HG03097 (cell line): Measurements from ENCODE around the gene CRHR2.

Experiments used
- ATAC-seq: cut with Tn5 transposase; IDR thresholded peaks from one replicate; pipeline ENCODE4 v1.9.1; 2021; ENCODE audit not compliant: unreplicated experiment, low FRiP score

Gene CRHR2

DNA sequence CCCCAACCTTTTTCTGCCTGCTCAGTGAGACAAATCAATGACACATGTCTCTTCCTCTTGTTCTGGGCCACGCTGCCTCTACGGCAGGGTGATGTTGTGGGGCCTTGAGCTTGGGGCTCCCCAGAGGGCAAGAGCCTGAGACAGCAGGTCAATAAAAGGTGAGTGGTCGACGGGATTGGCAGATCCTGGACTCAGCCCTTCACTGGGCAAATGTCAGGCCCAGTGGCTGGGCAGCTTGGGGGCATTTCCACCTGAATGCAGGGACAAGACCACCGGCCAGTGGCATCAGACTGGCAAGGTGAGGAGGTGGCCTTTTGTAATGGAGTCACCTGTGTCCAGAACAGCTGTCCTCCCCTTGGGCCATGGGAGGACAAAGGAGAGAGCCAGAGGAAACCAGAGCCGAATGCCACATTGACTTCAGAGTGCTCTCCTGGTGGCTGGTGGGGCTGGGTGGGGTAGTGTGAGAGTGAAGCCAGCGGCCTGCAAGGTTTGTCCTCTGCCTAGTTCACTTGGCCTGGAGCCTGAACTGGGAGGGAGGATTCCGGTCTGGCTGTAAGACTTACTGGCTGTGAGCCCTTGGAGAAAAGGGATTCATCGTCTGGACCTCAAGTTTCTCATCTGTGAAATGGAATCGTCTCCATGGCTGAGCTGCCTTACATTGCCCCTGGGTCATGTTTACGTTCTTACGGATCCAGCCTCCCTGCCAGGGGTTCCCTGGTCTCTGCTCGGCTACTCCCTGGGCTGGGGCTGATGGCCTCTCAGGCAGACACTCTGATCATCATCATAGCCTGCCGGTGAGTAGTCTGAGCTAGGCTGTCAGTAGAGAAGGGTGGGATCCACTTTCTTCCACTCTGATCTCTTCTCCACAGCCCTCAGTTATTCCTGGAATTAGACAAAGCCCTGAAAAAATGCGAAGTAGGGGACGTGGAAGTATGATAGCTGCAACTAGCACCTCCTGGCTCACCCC lies 25.4 kb upstream of the CRHR2 start:
- ATAC-seq: no peak

DNA sequence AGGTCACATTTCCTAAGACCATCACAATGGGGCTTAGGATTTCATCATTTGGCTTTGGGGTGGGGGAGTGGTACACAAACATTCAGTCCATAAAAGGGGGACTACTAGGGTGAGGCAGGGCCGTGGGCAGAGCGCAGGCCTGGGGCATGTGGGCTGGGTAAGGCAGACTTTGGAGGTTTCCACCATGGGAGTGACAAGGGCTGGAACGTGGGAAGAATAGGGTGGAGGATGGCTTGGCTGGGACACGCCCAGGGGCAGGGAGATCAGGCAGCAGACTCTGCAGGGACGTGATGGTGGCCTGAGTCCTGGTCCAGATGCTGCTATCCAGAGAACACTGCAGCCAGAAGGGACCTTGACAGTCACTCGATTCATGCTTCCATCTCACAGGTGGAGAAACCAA lies 24.7 kb upstream of the CRHR2 start:
- no peak for ATAC-seq

DNA sequence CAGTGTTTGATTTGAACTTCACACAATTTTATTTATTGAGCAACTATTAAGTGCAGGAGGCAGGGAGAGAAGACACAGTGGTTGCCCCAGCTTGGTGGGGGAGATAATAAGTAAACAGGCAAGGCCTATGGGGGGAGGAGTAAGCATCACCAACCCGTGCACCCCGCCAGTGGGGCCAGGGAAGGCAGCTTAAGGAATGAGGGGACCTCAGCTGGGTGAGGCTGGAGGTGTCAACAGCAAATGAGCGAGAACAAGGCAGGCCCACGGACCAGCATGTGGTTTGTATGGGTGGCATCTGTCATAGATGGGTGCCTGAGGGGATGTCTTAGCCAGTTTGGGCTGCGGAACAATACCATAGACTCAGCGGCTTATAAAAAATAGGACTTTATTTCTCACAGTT lies 24.1 kb upstream of the CRHR2 start:
- no peak for ATAC-seq

DNA sequence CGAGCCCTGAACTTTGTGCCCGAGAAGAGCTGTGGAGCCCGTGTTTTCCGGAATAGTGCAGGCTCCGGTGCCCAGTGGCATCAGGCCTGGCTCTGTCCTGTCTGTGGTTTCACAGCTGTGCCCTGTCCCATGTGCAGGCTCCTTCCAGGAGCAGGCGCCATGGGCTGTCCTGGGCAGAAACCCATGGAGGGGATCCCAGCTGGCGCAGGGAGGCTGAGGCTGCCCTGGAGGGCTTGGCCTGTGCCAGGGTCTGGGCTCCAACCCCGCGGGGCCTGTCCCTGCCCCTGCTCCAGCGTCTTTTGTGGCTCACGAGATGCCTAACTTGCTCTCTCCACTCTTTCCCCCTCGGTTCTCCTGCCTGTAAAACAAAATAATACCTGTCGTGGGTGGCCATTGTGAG lies 23.3 kb upstream of the CRHR2 start:
- no peak for ATAC-seq

DNA sequence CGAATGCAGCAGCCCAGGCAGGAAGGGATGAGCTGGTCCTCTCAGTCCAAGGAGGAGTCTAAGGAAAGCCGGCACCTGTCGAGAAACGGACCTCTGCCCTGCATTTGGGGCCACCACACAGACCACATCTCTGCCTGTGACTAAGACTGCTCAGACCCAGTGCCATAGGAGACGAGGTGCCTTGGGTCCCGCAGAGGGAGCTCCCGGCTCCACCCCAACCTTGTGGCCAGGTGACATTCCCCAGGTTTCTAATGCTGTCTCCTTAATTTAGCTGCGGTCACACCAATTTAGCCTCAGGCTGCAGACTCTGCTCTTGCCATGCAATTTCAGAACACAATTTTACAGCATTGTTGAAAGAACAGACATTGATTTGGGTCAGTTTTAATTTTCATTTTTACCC lies 22.8 kb upstream of the CRHR2 start:
- no peak for ATAC-seq

DNA sequence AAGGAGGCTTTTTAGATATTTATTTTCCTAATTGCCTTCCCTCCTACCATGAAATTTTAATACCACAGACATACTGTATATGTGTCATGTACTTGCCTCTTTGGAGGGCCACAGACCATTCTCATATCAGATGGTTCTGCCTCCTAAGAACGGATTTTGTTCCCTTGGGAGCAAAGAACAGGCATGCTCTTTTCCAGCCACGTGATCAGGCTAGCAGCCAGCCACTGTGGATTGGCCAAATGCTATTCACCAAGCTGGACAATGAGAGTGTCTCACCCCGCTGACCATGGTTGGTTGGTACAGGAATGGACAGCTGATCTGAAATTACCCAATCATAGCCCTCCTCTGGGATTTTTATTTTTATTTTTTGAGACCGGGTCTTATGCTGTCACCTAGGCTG lies 21.5 kb upstream of the CRHR2 start:
- ATAC-seq: no peak

DNA sequence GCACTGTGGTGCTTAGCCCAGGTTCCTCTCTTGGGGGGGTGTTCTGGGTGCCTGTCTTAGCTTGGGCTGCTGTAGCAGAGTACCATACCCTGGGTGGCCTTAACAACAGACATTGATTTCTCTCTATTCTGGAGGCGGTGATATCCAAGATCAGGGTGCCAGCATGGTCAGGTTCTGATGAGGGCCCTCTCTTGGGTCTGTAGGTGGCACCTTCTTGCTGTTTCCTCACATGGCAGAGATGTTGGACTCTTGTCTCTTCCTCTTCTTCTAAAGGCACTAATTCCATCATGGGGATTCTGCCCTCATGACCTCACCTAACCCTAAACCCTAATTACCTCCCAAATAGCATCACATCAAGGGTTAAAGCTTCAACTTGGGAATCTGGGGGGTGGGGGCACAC lies 19.9 kb upstream of the CRHR2 start:
- no peak for ATAC-seq

DNA sequence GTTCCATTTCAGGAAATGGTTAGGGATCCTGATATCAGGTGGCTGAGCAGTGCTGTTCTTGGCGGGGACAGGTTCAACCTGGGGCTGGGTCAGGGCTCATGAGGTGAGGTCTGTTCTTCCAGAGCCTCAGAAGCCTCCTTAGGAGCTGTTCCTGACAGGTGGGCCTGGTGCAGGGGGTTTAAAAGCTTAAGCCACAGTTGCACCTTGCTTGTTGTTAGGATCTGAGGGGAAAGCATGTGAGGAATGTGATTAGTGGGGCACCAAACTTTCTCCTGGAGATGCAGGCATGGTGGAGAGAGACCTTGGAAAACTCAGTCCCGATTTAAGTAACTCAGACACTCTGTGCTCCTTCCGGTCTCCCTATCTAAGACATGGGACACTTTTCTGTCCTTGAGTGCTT lies 18.7 kb upstream of the CRHR2 start:
- no peak for ATAC-seq

DNA sequence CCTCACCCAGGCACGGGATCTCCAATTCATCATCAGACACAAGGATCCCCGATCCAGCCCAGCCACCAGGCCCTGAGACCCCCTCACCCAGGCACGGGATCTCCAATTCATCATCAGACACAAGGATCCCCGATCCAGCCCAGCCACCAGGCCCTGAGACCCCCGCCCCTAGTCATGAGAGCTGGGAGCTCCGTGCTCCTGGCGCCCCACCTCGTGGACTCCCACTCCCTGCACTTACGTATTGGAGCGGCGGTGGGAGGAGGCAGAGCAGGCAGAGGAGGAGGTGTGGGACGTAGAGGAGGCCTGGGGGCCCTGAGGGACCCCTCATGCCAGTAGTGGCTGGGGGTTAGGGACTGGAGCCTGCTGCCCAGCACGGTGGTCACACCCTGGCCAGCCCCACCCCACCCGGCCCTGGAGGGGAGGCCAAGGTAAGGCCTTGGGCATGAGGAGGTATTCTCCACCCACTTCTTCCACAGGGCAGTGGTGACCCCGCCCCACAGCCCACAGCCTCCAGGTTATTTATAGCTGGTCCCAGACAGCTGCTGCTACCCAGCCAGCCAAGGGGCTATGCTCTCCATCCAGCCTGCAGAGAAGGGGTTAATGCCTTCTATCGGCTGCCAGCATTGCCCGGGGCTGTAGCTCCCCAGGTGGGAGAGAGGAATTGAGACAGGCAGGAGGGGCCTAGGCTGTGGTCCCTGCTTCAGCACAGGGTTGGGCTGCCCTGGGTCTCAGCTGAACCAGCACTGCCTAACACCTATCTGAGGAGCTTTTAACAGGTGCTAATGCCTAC lies 17.6 kb upstream of the CRHR2 start:
- no peak for ATAC-seq

- no peak for ATAC-seq
These were observed 16.2 kb upstream of the CRHR2 start for GRCh38 chr7:30698481-30698880.

GRCh38 chr7:30697719-30698460 lies 15.6 kb upstream of the CRHR2 start:
- ATAC-seq: no peak

GRCh38 chr7:30694774-30695721 lies 12.8 kb upstream of the CRHR2 start:
- ATAC-seq: no peak

DNA sequence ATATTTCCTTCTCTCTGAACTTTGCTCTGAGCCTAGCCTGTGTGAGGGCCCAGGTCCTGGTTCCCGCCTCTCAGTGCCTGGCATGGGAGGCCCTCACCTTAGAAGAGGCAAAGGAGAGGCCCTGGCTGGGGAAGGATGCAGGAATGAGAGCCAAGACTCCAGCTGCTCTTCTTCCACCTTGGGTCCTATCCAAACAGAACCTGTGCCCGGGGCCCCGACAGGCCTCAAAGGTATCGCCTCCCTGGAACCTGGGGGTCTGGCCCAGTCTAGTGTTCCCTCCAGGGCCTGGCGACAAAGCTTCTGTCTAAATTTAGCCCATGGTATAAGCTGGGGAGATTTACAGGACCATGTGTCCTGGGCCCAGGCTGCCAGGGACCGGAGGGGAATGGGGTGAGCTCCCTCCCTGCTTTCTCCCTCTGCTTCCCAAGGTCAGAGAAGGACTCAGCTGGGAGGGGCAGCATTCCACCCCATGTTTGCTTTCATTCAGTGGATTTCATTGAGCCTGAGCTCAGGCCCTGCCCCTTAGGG lies 12.0 kb upstream of the CRHR2 start:
- ATAC-seq: no peak

DNA sequence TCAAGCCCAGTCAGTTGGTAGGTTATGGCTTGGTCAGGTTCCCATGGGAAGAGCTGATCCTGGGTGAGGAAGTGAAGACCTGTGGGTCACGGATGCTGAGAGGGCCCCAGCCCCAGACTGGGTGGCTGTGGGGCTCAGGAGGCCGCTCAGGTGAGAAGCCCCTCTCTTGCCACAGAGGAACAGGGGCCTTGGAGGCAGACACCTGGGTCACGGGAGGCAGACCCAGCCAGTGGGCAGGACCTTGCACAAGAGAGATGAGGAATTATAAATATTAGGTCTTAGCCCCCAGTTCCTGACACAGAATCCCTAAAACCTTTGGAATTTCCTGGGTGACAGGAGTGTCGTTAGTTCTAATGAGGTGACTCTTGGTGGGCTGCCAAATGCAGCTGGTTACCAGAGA lies 10.6 kb upstream of the CRHR2 start:
- ATAC-seq: no peak

- no peak for ATAC-seq
These were observed 10.2 kb upstream of the CRHR2 start for GRCh38 chr7:30692438-30692837.

DNA sequence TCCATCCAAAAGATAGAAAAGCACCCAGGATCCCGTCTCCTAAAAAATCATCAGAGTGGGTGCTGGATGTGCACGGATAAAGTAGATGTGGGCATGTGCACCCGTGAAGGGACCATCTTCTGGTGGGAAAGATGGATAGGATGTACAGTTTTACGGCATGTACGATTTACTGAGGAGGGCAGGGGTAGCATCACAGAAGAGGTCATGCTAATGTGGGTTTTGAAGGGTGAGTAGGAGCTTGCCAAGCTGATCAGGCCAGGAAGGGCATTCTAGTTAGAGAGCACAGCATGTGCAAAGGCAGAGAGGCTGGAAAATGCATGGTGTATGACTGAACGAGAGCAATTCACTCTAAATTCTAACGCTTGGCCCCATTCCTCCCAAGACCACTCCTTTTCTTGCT lies 7.8 kb upstream of the CRHR2 start:
- no peak for ATAC-seq

- ATAC-seq: no peak
These were observed 6.5 kb upstream of the CRHR2 start for GRCh38 chr7:30688718-30689221.

GRCh38 chr7:30687604-30688003 lies 5.3 kb upstream of the CRHR2 start:
- ATAC-seq: no peak

DNA sequence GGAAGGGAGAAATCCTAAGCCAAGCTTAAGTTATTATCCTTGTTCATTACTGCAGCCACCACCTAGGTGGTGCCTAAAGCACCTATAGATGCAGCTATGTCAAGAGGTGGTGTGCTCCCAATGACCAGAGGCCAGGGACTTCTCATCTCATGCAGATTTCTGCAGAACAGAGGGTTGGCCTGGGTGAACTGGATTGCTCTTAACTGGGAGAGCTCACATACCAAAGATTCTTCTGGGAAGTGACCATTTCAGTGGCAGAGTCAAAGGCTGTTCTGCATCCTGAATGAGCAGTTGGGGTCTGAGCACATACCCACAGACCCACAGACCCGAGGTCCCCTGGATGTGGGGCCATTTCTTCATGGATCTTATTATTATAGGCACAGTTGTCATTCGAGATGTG lies 2.1 kb upstream of the CRHR2 start:
- ATAC-seq: no peak

DNA sequence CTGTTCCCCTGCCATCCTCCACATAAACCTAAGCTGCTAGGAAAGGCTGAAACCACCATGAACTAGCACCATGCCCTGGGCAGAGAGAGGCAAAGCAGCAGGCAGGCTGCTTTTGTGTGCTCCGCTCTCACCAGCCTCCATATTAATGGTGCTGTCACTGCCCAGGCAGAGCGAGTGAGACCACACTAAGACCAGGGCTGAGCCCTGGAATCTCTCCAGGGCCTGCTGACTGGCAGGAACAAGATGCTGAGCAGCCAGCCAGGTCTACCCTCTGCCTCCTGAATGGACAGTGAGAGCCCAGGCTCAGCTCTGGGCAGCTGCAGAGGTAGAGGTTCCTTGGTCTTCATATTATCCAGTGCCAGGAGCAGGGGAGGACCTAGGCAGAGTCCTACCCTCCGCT lies 1.6 kb upstream of the CRHR2 start:
- no peak for ATAC-seq
